NT2/D1 (cell line): ENCODE results near the gene HK1.

ENCODE experiments used
- DNase-seq: peaks from one replicate; pipeline ENCODE4 v3.0.0-alpha.2; 2011; ENCODE audit warnings: low read depth, low spot score
- H3K27me3 ChIP-seq: 2 replicates; pipeline ENCODE4 v1.6.0; 2011; ENCODE audit warnings: mild to moderate bottlenecking; ENCODE audit not compliant: insufficient read length, insufficient read depth
- H3K36me3 ChIP-seq: 2 replicates; pipeline ENCODE4 v1.6.1; 2011; ENCODE audit warnings: mild to moderate bottlenecking, low read length, mixed read lengths; ENCODE audit not compliant: insufficient read depth, insufficient read length
- H3K4me1 ChIP-seq: 2 replicates; pipeline ENCODE4 v1.5.1; 2011; ENCODE audit not compliant: insufficient read depth, insufficient read length
- H3K4me3 ChIP-seq: 2 replicates; pipeline ENCODE4 v1.5.1; 2011; ENCODE audit warnings: low read depth; ENCODE audit not compliant: insufficient read length
- H3K9ac ChIP-seq: 2 replicates; pipeline ENCODE4 v1.6.0; 2011; ENCODE audit warnings: low read depth; ENCODE audit not compliant: insufficient read length
- H3K9me3 ChIP-seq: 2 replicates; pipeline ENCODE4 v1.5.1; 2011; ENCODE audit warnings: mild to moderate bottlenecking, low read length; ENCODE audit not compliant: insufficient read depth
- SUZ12 ChIP-seq: IDR thresholded peaks from 2 replicates; pipeline ENCODE4 v1.6.1; 2011; ENCODE audit not compliant: insufficient read length, insufficient read depth; ENCODE audit errors: extremely low read depth
- YY1 ChIP-seq: IDR thresholded peaks from 2 replicates; pipeline ENCODE4 v1.6.1; 2011; ENCODE audit not compliant: insufficient read length, insufficient read depth
- ZNF274 ChIP-seq: IDR thresholded peaks from 2 replicates; pipeline ENCODE4 v1.6.1; 2011; ENCODE audit warnings: mild to moderate bottlenecking, low read depth, low read length

The HK1 gene

GRCh38 chr10:69366738-69367137 is 88.4 kb downstream of the HK1 start:
- no peak overlapping the region for H3K4me3 ChIP-seq
- H3K36me3 ChIP-seq, result peaks cover 87% of the 10 kb centered on the region
- no peaks in the 10 kb centered on the region for H3K27me3 ChIP-seq
- H3K9ac ChIP-seq, result no peak overlapping the region
- H3K4me1 ChIP-seq, result peaks cover 5% of the 10 kb centered on the region
- no peak for DNase-seq
- no peaks in the 10 kb centered on the region for H3K9me3 ChIP-seq
- TF ChIP-seq SUZ12, result no peak
- no peak for TF ChIP-seq YY1
- no peak for TF ChIP-seq ZNF274

- H3K9ac ChIP-seq, result no peak overlapping the region
- H3K4me1 ChIP-seq, result peaks cover 5% of the 10 kb centered on the region
- no peak for DNase-seq
- TF ChIP-seq SUZ12, result no peak
- no peak overlapping the region for H3K4me3 ChIP-seq
- no peaks in the 10 kb centered on the region for H3K9me3 ChIP-seq
- no peaks in the 10 kb centered on the region for H3K27me3 ChIP-seq
- peaks cover 90% of the 10 kb centered on the region for H3K36me3 ChIP-seq
Observed at GRCh38 chr10:69367469-69367868, 89.2 kb downstream of the HK1 start.

GRCh38 chr10:69372126-69372980 is 94.1 kb downstream of the HK1 start:
- Histone ChIP-seq H3K27me3 (no peaks in the 10 kb centered on the region), H3K9me3 (no peaks in the 10 kb centered on the region), H3K4me3 (no peak overlapping the region), H3K36me3 (peaks cover 91% of the 10 kb centered on the region), H3K9ac (no peak overlapping the region), H3K4me1 (peaks cover 4% of the 10 kb centered on the region)
- no peak for DNase-seq
- TF ChIP-seq ZNF274 (no peak), SUZ12 (no peak), YY1 (no peak)

- Histone ChIP-seq H3K27me3 (no peaks in the 10 kb centered on the region), H3K9me3 (no peaks in the 10 kb centered on the region), H3K4me1 (peaks cover 4% of the 10 kb centered on the region), H3K9ac (no peak overlapping the region), H3K36me3 (peaks cover 83% of the 10 kb centered on the region), H3K4me3 (no peak overlapping the region)
- DNase-seq, result no peak
- TF ChIP-seq SUZ12 (no peak), ZNF274 (no peak), YY1 (no peak)
Observed at GRCh38 chr10:69374242-69374641, 95.9 kb downstream of the HK1 start.

- no peaks in the 10 kb centered on the region for H3K9me3 ChIP-seq
- no peak for DNase-seq
- H3K4me3 ChIP-seq, result no peak overlapping the region
- peak overlapping the region; percentile 32 for H3K9ac ChIP-seq
- H3K27me3 ChIP-seq, result no peaks in the 10 kb centered on the region
- H3K4me1 ChIP-seq, result peaks cover 4% of the 10 kb centered on the region
- TF ChIP-seq SUZ12 (no peak), ZNF274 (no peak), YY1 (no peak)
- peaks cover 84% of the 10 kb centered on the region for H3K36me3 ChIP-seq
Observed at GRCh38 chr10:69374931-69375306, 96.6 kb downstream of the HK1 start.

GRCh38 chr10:69375307-69376151 is 97.2 kb downstream of the HK1 start:
- TF ChIP-seq SUZ12 (no peak), ZNF274 (no peak), YY1 (no peak)
- Histone ChIP-seq H3K27me3 (no peaks in the 10 kb centered on the region), H3K36me3 (peaks cover 84% of the 10 kb centered on the region), H3K4me3 (no peak overlapping the region), H3K9me3 (no peaks in the 10 kb centered on the region), H3K4me1 (peaks cover 4% of the 10 kb centered on the region), H3K9ac (no peak overlapping the region)
- DNase-seq, result peak; percentile 49

- peaks cover 81% of the 10 kb centered on the region for H3K36me3 ChIP-seq
- TF ChIP-seq ZNF274, result no peak
- TF ChIP-seq SUZ12, result no peak
- no peak for TF ChIP-seq YY1
- no peak for DNase-seq
- no peak overlapping the region for H3K9ac ChIP-seq
- no peaks in the 10 kb centered on the region for H3K27me3 ChIP-seq
- no peaks in the 10 kb centered on the region for H3K9me3 ChIP-seq
- H3K4me3 ChIP-seq, result no peak overlapping the region
- peaks cover 4% of the 10 kb centered on the region for H3K4me1 ChIP-seq
Observed at GRCh38 chr10:69376662-69377061, 98.4 kb downstream of the HK1 start.
